Head of caudate nucleus (tissue), 42 donors: ENCODE data around the gene N4BP2L1.

Experiments used
- DNase-seq, 42 donors: peaks; one replicate each; pipeline versions ENCODE4 v3.0.0 to v3.0.0-alpha.2; 2020 to 2021; ENCODE audit warnings: mixed read lengths in 7 of 42
- intact Hi-C: fragments of 100-400 bp; cut with DNase I; formaldehyde crosslinking; loops from one replicate; pipeline ENCODE4 v1.15.0; 2022

The N4BP2L1 gene

GRCh38 chr13:32443111-32443510 lies 15.2 kb upstream of the N4BP2L1 start:
- intact Hi-C loops, result no loop called here
- peak in 27 of 42 donors; percentile 18 to 69 (median 41) for DNase-seq

- intact Hi-C loops, result no loop called here
- no peak for DNase-seq
Measured at GRCh38 chr13:32438871-32439270, 10.9 kb upstream of the N4BP2L1 start.

- DNase-seq, result no peak
- intact Hi-C loops, result no loop called here
Measured at GRCh38 chr13:32432856-32433255, 4.9 kb upstream of the N4BP2L1 start.

- DNase-seq, result peak in 2 of 42 donors; percentile 18 to 31
- intact Hi-C loops, result no loop called here
Measured at GRCh38 chr13:32431361-32431760, 3.4 kb upstream of the N4BP2L1 start.

- intact Hi-C loops, result no loop called here
- DNase-seq, result peak in 2 of 42 donors; percentile 33 to 38
Measured at GRCh38 chr13:32430018-32430747, 2.3 kb upstream of the N4BP2L1 start.

- intact Hi-C loops, result loop anchor here (10.0 kb wide), 2 partner anchors 105 to 115 kb away; partner anchors contain the start of genes BRCA2, N4BP2L2 and ZAR1L
Measured at GRCh38 chr13:32429433-32429909, 1.5 kb upstream of the N4BP2L1 start.

GRCh38 chr13:32428581-32429432 lies 877 bp upstream of the N4BP2L1 start:
- intact Hi-C loops, result loop anchor here (10.0 kb wide), 2 partner anchors 106 to 114 kb away; partner anchors contain the start of genes BRCA2, N4BP2L2 and ZAR1L

More at GRCh38 chr13:32429433-32429909, 1.5 kb upstream of the N4BP2L1 start:
- DNase-seq, result peak in 2 of 42 donors; percentile 10 to 25

GRCh38 chr13:32426990-32427851 lies 709 bp downstream of the N4BP2L1 start:
- intact Hi-C loops, result loop anchor here (10.0 kb wide), 2 partner anchors 108 to 112 kb away; partner anchors contain the start of genes BRCA2, N4BP2L2 and ZAR1L
- peak in 40 of 42 donors; percentile 44 to 83 (median 60) for DNase-seq

More at GRCh38 chr13:32428581-32429432, 877 bp upstream of the N4BP2L1 start:
- DNase-seq, result peak in 11 of 42 donors; percentile 8 to 47 (median 22)

GRCh38 chr13:32426191-32426989 lies 1.5 kb downstream of the N4BP2L1 start:
- DNase-seq, result peak in 8 of 42 donors; percentile 11 to 47 (median 26)
- intact Hi-C loops, result loop anchor here (10.0 kb wide), 2 partner anchors 108 to 112 kb away; partner anchors contain the start of genes BRCA2, N4BP2L2 and ZAR1L

- intact Hi-C loops, result loop anchor here (10.0 kb wide), 2 partner anchors 110 kb away; partner anchors contain the start of genes BRCA2, N4BP2L2 and ZAR1L
- DNase-seq, result peak in 1 of 42 donors; percentile 46
Measured at GRCh38 chr13:32425158-32425557, 2.8 kb downstream of the N4BP2L1 start.

GRCh38 chr13:32423592-32423991 lies 4.3 kb downstream of the N4BP2L1 start:
- DNase-seq, result no peak
- intact Hi-C loops, result loop anchor here (10.0 kb wide), 2 partner anchors 109 to 111 kb away; partner anchors contain the start of genes BRCA2, N4BP2L2 and ZAR1L

- DNase-seq, result no peak
- intact Hi-C loops, result loop anchor here (10.0 kb wide), 2 partner anchors 105 to 115 kb away; partner anchors contain the start of genes BRCA2, N4BP2L2 and ZAR1L
Measured at GRCh38 chr13:32419862-32420261, 8.1 kb downstream of the N4BP2L1 start.

- intact Hi-C loops, result no loop called here
- DNase-seq, result no peak
Measured at GRCh38 chr13:32417995-32418394, 9.9 kb downstream of the N4BP2L1 start.

- DNase-seq, result no peak
- intact Hi-C loops, result no loop called here
Measured at GRCh38 chr13:32415019-32415418, 12.9 kb downstream of the N4BP2L1 start.

- intact Hi-C loops, result no loop called here
- DNase-seq, result no peak
Measured at GRCh38 chr13:32414580-32414979, 13.3 kb downstream of the N4BP2L1 start.

GRCh38 chr13:32413284-32413683 lies 14.6 kb downstream of the N4BP2L1 start:
- no peak for DNase-seq
- intact Hi-C loops, result no loop called here
